Esophagus muscularis mucosa (tissue), 4 donors: ENCODE results near the gene FCRL5. TPM values are rescaled to one million over a fixed set of nuclear protein-coding genes. Genes with fewer than 3 reads are reported as not detected.
"Not testable (repeated sequence)": the region's sequence is repeated elsewhere in the genome, so short reads cannot be mapped to it uniquely, and the experiment has no call there.

Source experiments
- DNase-seq: peaks from one replicate; pipeline ENCODE4 v3.0.0-alpha.2; 2017; ENCODE audit errors: extremely low spot score
- H3K27ac ChIP-seq, 4 donors: fragments of 200-600 bp; sonication (generic); replicated peaks in 1 of 4; 1 replicate in 3 of 4; 2 replicates in 1 of 4; pipeline ENCODE4 v1.5.1; 2016 to 2019; ENCODE audit warnings: mild to moderate bottlenecking in 1 of 4
- H3K27me3 ChIP-seq, 4 donors: fragments of 200-600 bp; sonication (generic); one replicate each; pipeline versions ENCODE4 v1.5.1 to v1.6.0; 2016 to 2019
- H3K36me3 ChIP-seq, 4 donors: fragments of 200-600 bp; sonication (generic); one replicate each; pipeline ENCODE4 v1.5.1; 2016 to 2019
- H3K4me1 ChIP-seq, 4 donors: fragments of 200-600 bp; sonication (generic); one replicate each; pipeline ENCODE4 v1.5.1; 2016 to 2019
- H3K4me3 ChIP-seq, 4 donors: fragments of 200-600 bp; sonication (generic); 1 replicate in 2 of 4; 2 replicates in 2 of 4; pipeline ENCODE4 v1.5.1; 2016 to 2019; ENCODE audit warnings: mild to moderate bottlenecking in 4 of 4, moderate library complexity in 1 of 4
- H3K9me3 ChIP-seq, 4 donors: fragments of 200-600 bp; sonication (generic); 1 replicate in 3 of 4; 2 replicates in 1 of 4; pipeline ENCODE4 v1.5.1; 2016 to 2019
- CTCF ChIP-seq, 3 experiments: fragments of 200-600 bp in 2 of 3; fragments of 450-650 bp in 1 of 3; sonication (generic) in 2 of 3; IDR thresholded peaks; one replicate each; pipeline ENCODE4 v1.5.1; 2017 to 2019; ENCODE audit warnings: antibody characterized with exemption in 3 of 3, mild to moderate bottlenecking in 2 of 3, moderate library complexity in 1 of 3
- EP300 ChIP-seq: sonication (generic); formaldehyde crosslinking; IDR thresholded peaks from one replicate; pipeline ENCODE4 v1.6.1; 2017; ENCODE audit warnings: antibody characterized with exemption
- POLR2A ChIP-seq: fragments of 450-650 bp; IDR thresholded peaks from one replicate; pipeline ENCODE4 v1.6.1; 2017; ENCODE audit warnings: antibody characterized with exemption, moderate library complexity, mild to moderate bottlenecking, low read depth
- POLR2AphosphoS5 ChIP-seq, 2 donors: sonication (generic); formaldehyde crosslinking; IDR thresholded peaks; one replicate each; pipeline ENCODE4 v1.6.1; 2017; ENCODE audit warnings: antibody characterized with exemption in 2 of 2
- WGBS: methylation state at CpG from one replicate; pipeline ENCODE4 v1.1.5; 2018; 5-methylcytosine and 5-hydroxymethylcytosine counted together
- intact Hi-C: fragments of 100-400 bp; cut with DNase I; formaldehyde crosslinking; loops from one replicate; pipeline ENCODE4 v1.15.1; 2023
- total RNA-seq, 4 donors: library from RNA; depleted of rRNA; stranded (reverse); fragments of >200 nt; gene quantifications; one replicate each; pipeline versions ENCODE4 v1.1.0 to v1.2.1, GENCODE V29; 2016

Gene FCRL5
- total RNA-seq, 4 donors from 2014 or later, result 0.50 TPM; not detected in 3

GRCh38 chr1:157488156-157488555 is 64.2 kb downstream of the FCRL5 start:
- no peak for TF ChIP-seq POLR2A
- TF ChIP-seq EP300, result no peak
- no peak for TF ChIP-seq POLR2AphosphoS5 (IDR thresholded peaks at IDR 0.05)
- TF ChIP-seq CTCF (IDR thresholded peaks at IDR 0.05), result no peak
- no peak overlapping the region for H3K27ac ChIP-seq
- 76% methylated on average over 2 of the region's 2 CpGs for WGBS
- H3K9me3 ChIP-seq, result no peaks in the 10 kb centered on the region
- no peak for DNase-seq
- H3K4me3 ChIP-seq, result no peak overlapping the region
- no peaks in the 10 kb centered on the region for H3K36me3 ChIP-seq
- no peaks in the 10 kb centered on the region for H3K4me1 ChIP-seq
- intact Hi-C loops, result no loop called here
- peaks cover 0 to 5% (median 0%) of the 10 kb centered on the region in 4 donors for H3K27me3 ChIP-seq

GRCh38 chr1:157487504-157487903 is 64.8 kb downstream of the FCRL5 start:
- no peak for DNase-seq
- TF ChIP-seq CTCF (IDR thresholded peaks at IDR 0.05), result no peak
- no peak for TF ChIP-seq EP300
- no peak for TF ChIP-seq POLR2A
- no peak for TF ChIP-seq POLR2AphosphoS5 (IDR thresholded peaks at IDR 0.05)
- Histone ChIP-seq H3K36me3 (no peaks in the 10 kb centered on the region), H3K4me1 (no peaks in the 10 kb centered on the region), H3K27me3 (peaks cover 0 to 5% (median 0%) of the 10 kb centered on the region in 4 donors), H3K9me3 (no peaks in the 10 kb centered on the region), H3K4me3 (no peak overlapping the region), H3K27ac (no peak overlapping the region)
- WGBS, result 82% methylated on average over 1 of the region's 1 CpG
- intact Hi-C loops, result no loop called here

GRCh38 chr1:157487096-157487495 is 65.2 kb downstream of the FCRL5 start:
- 21% methylated on average over 2 of the region's 2 CpGs for WGBS
- Histone ChIP-seq H3K4me1 (no peaks in the 10 kb centered on the region), H3K36me3 (no peaks in the 10 kb centered on the region), H3K4me3 (no peak overlapping the region), H3K27me3 (peaks cover 0 to 5% (median 0%) of the 10 kb centered on the region in 4 donors), H3K27ac (no peak overlapping the region), H3K9me3 (no peaks in the 10 kb centered on the region)
- TF ChIP-seq CTCF (IDR thresholded peaks at IDR 0.05), result no peak
- TF ChIP-seq POLR2A, result no peak
- intact Hi-C loops, result no loop called here
- DNase-seq, result no peak

DNA sequence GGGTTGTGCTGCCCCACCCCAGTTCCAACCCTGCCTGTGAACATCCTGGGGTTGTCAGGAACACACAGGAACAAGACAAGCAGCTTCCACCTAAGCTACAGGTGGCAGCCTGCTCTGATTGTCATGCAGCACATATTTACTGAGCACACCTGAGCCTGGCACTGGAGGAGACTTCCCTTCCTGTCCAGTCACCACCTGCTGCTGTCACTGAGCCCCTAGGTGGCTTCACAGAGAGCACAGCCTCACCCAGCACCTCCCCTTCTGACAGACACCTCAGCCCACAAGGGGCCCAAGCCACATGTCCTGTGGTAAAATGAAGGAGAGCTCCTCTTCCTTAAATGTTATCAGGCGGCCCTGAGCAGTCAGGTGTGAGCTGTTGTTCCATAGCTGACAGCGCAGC is 65.9 kb downstream of the FCRL5 start:
- H3K4me3 ChIP-seq, H3K27me3 ChIP-seq, DNase-seq, H3K9me3 ChIP-seq, H3K36me3 ChIP-seq, H3K27ac ChIP-seq, H3K4me1 ChIP-seq, intact Hi-C loops: not testable (repeated sequence)
- 92% methylated on average over 2 of the region's 2 CpGs for WGBS

DNA sequence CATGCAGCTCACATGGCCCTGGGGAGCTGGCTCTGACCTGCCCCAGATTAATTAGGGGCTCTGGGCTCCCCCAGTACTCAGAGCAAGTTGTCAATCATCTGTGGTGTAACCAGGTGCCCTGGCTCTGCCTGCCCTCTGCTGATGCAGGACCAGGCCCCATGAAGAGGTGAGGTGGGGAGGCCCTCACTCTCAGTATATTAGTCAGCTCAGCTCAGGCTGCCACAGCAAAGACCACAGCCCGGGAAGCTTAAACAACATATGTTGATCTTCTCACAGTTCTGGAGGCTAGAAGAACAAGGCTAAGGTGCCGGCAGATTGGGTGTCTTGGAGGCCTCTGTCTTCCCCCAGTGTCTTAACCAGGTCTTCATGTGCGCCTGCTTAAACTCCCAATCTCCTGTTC is 66.5 kb downstream of the FCRL5 start:
- no peak overlapping the region for H3K27ac ChIP-seq
- H3K36me3 ChIP-seq, result no peaks in the 10 kb centered on the region
- H3K9me3 ChIP-seq, result no peaks in the 10 kb centered on the region
- no peak overlapping the region for H3K4me3 ChIP-seq
- H3K27me3 ChIP-seq, result no peaks in the 10 kb centered on the region
- WGBS, result 80% methylated on average over 1 of the region's 3 CpGs
- H3K4me1 ChIP-seq, result no peaks in the 10 kb centered on the region
- TF ChIP-seq POLR2AphosphoS5 (IDR thresholded peaks at IDR 0.05) (no peak), CTCF (IDR thresholded peaks at IDR 0.05) (no peak), POLR2A (no peak), EP300 (no peak)
- intact Hi-C loops, result no loop called here
- DNase-seq, result no peak
